Neutrophil (primary cell): ENCODE measurements around the gene PABPN1L.

Experiments
- H3K27ac ChIP-seq: fragments of 200-600 bp; sonication (generic); 2 replicates; pipeline ENCODE4 v1.5.1; 2016; ENCODE audit warnings: mild to moderate bottlenecking, moderate library complexity
- H3K27me3 ChIP-seq: fragments of 200-600 bp; sonication (generic); 2 replicates; pipeline ENCODE4 v1.6.0; 2016; ENCODE audit warnings: mild to moderate bottlenecking
- H3K36me3 ChIP-seq: fragments of 200-600 bp; sonication (generic); 2 replicates; pipeline ENCODE4 v1.5.1; 2017
- H3K4me1 ChIP-seq, 2 experiments: fragments of 200-600 bp in 1 of 2; sonication (generic) in 1 of 2; 1 replicate in 1 of 2; 2 replicates in 1 of 2; pipeline versions ENCODE4 v1.5.1 to v1.6.1; 2013 to 2016; ENCODE audit warnings: low read depth in 1 of 2, low read length in 1 of 2, mild to moderate bottlenecking in 1 of 2, moderate library complexity in 1 of 2; ENCODE audit not compliant: control insufficient read depth in 1 of 2, insufficient read depth in 1 of 2
- H3K4me3 ChIP-seq, 2 experiments: fragments of 200-600 bp in 1 of 2; sonication (generic) in 1 of 2; 1 replicate in 1 of 2; 2 replicates in 1 of 2; pipeline ENCODE4 v1.5.1; 2013 to 2016; ENCODE audit warnings: low read depth in 1 of 2, low read length in 1 of 2, mild to moderate bottlenecking in 1 of 2, moderate library complexity in 1 of 2
- H3K9me3 ChIP-seq: fragments of 200-600 bp; sonication (generic); 2 replicates; pipeline ENCODE4 v1.5.1; 2016
- CTCF ChIP-seq: fragments of 200-600 bp; sonication (generic); IDR thresholded peaks from 2 replicates; pipeline ENCODE4 v1.5.1; 2016; ENCODE audit warnings: antibody characterized with exemption

Gene PABPN1L

GRCh38 chr16:88830783-88831182 lies 35.7 kb downstream of the PABPN1L start:
- Histone ChIP-seq H3K4me1 (no peaks in the 10 kb centered on the region), H3K9me3 (no peaks in the 10 kb centered on the region), H3K27ac (no peak overlapping the region), H3K4me3 (no peak overlapping the region), H3K36me3 (peaks cover 90% of the 10 kb centered on the region), H3K27me3 (no peaks in the 10 kb centered on the region)
- no peak for TF ChIP-seq CTCF

- no peak for TF ChIP-seq CTCF
- peaks cover 90% of the 10 kb centered on the region for H3K36me3 ChIP-seq
These were observed 36.2 kb downstream of the PABPN1L start for GRCh38 chr16:88830258-88830657.

GRCh38 chr16:88828711-88829110 lies 37.7 kb downstream of the PABPN1L start:
- TF ChIP-seq CTCF: no peak
- no peaks in the 10 kb centered on the region for H3K27me3 ChIP-seq
- no peak overlapping the region for H3K4me3 ChIP-seq
- no peaks in the 10 kb centered on the region for H3K9me3 ChIP-seq
- H3K27ac ChIP-seq: no peak overlapping the region
- H3K36me3 ChIP-seq: peaks cover 90% of the 10 kb centered on the region
- H3K4me1 ChIP-seq: no peaks in the 10 kb centered on the region

More at GRCh38 chr16:88830258-88830657, 36.2 kb downstream of the PABPN1L start:
- H3K27me3 ChIP-seq: no peaks in the 10 kb centered on the region
- no peaks in the 10 kb centered on the region for H3K9me3 ChIP-seq
- no peaks in the 10 kb centered on the region for H3K4me1 ChIP-seq
- no peak overlapping the region for H3K4me3 ChIP-seq
- no peak overlapping the region for H3K27ac ChIP-seq

GRCh38 chr16:88827727-88828126 lies 38.7 kb downstream of the PABPN1L start:
- Histone ChIP-seq H3K36me3 (peaks cover 96% of the 10 kb centered on the region), H3K27me3 (no peaks in the 10 kb centered on the region), H3K27ac (no peak overlapping the region), H3K4me3 (no peak overlapping the region), H3K4me1 (no peaks in the 10 kb centered on the region), H3K9me3 (no peaks in the 10 kb centered on the region)
- TF ChIP-seq CTCF: no peak

- H3K36me3 ChIP-seq: peaks cover 99% of the 10 kb centered on the region
- H3K4me1 ChIP-seq: no peaks in the 10 kb centered on the region
- no peaks in the 10 kb centered on the region for H3K27me3 ChIP-seq
- no peak overlapping the region for H3K27ac ChIP-seq
- H3K4me3 ChIP-seq: no peak overlapping the region
- TF ChIP-seq CTCF: no peak
- H3K9me3 ChIP-seq: no peaks in the 10 kb centered on the region
These were observed 40.2 kb downstream of the PABPN1L start for GRCh38 chr16:88826070-88826840.
